Measurements from ENCODE around the gene MICAL2. TPM values are rescaled to one million over a fixed set of nuclear protein-coding genes. Genes with fewer than 3 reads are reported as not detected.

MICAL2 gene
- total RNA-seq, 2 donors from 2014 or later: 1.5 to 1.9 TPM

GRCh38 chr11:12066799-12067508, 43.4 kb upstream of the MICAL2 start:
- Histone ChIP-seq H3K9me3 (ENCODE audit: control insufficient read depth, low read length) (peaks cover 6% of the 10 kb centered on the region), H3K27me3 (ENCODE audit: control insufficient read depth, insufficient read depth, low read length, poor library complexity, severe bottlenecking) (no peaks in the 10 kb centered on the region), H3K4me1 (ENCODE audit: control insufficient read depth, insufficient read depth, low read length) (peaks cover 15% of the 10 kb centered on the region), H3K36me3 (ENCODE audit: control insufficient read depth, insufficient read depth, low read length) (no peaks in the 10 kb centered on the region), H3K9ac (ENCODE audit: extremely low read depth, low read length, poor library complexity, severe bottlenecking) (no peak overlapping the region), H3K4me3 (ENCODE audit: low read length) (no peak overlapping the region), H3K27ac (ENCODE audit: low read depth, low read length) (peak overlapping the region; percentile 9)
- peaks cover 16% of the 10 kb centered on the region for H3K4me1 Mint-ChIP-seq
- TF ChIP-seq, protein P1, sequence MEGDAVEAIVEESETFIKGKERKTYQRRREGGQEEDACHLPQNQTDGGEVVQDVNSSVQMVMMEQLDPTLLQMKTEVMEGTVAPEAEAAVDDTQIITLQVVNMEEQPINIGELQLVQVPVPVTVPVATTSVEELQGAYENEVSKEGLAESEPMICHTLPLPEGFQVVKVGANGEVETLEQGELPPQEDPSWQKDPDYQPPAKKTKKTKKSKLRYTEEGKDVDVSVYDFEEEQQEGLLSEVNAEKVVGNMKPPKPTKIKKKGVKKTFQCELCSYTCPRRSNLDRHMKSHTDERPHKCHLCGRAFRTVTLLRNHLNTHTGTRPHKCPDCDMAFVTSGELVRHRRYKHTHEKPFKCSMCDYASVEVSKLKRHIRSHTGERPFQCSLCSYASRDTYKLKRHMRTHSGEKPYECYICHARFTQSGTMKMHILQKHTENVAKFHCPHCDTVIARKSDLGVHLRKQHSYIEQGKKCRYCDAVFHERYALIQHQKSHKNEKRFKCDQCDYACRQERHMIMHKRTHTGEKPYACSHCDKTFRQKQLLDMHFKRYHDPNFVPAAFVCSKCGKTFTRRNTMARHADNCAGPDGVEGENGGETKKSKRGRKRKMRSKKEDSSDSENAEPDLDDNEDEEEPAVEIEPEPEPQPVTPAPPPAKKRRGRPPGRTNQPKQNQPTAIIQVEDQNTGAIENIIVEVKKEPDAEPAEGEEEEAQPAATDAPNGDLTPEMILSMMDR (conservative IDR thresholded peaks at IDR 0.05): no peak
- no peaks in the 10 kb centered on the region for H3K36me3 Mint-ChIP-seq (ENCODE audit: low read depth)
- H3K27ac Mint-ChIP-seq: peak overlapping the region; percentile 72
- H3K4me3 Mint-ChIP-seq: no peak overlapping the region
- DNase-seq: peak; percentile 89
- H3K27me3 Mint-ChIP-seq (ENCODE audit: insufficient read depth): no peaks in the 10 kb centered on the region
- peaks cover 2% of the 10 kb centered on the region for H3K9me3 Mint-ChIP-seq
- 28 to 40% methylated on average over 5 to 7 of the region's 8 CpGs for WGBS, 2 experiments (ENCODE audit: insufficient coverage in 1 of 2, insufficient read length in 1 of 2)

GRCh38 chr11:12067796-12068357, 42.5 kb upstream of the MICAL2 start:
- H3K9me3 ChIP-seq (ENCODE audit: control insufficient read depth, low read length): peaks cover 6% of the 10 kb centered on the region
- no peak overlapping the region for H3K27ac Mint-ChIP-seq

DNA sequence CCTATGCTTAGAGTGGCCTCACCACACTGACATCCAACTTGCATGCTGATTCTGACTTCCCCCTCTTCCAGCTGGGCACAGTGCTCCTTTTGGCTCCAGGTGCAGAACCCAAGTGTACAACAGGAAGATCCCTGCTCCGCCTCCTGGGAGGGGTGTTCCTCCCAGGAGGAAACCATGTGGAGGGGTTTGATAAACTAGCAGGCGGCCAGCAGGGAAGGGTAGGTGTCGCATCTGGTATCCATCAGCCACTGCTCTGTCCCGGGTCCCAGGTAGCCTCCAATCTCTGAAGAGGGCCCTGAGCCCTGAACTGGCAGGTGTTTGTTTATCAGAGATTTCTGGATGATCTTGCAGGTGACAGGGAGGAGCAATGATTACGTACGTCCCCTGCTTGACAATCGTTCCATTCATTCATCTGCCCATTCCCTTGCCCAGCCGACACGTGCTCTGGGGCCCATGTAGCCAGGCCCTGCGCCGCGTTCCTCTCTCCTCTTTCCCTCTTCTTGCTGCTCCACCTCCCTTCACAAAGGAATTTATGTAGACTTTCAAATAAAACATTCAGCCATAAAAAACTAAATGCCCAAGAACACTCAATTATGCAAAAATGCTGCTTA, 41.2 kb upstream of the MICAL2 start:
- no peak overlapping the region for H3K27ac Mint-ChIP-seq
- H3K4me3 ChIP-seq (ENCODE audit: low read length): no peak overlapping the region
- peaks cover 2% of the 10 kb centered on the region for H3K9me3 Mint-ChIP-seq
- H3K4me3 Mint-ChIP-seq: no peak overlapping the region
- H3K36me3 Mint-ChIP-seq (ENCODE audit: low read depth): no peaks in the 10 kb centered on the region
- H3K4me1 ChIP-seq (ENCODE audit: control insufficient read depth, insufficient read depth, low read length): peaks cover 15% of the 10 kb centered on the region
- 88 to 91% methylated on average over 7 to 12 of the region's 12 CpGs for WGBS, 2 experiments (ENCODE audit: insufficient coverage in 1 of 2, insufficient read length in 1 of 2)
- no peak overlapping the region for H3K27ac ChIP-seq (ENCODE audit: low read depth, low read length)
- peaks cover 9% of the 10 kb centered on the region for H3K27me3 Mint-ChIP-seq (ENCODE audit: insufficient read depth)
- H3K9ac ChIP-seq (ENCODE audit: extremely low read depth, low read length, poor library complexity, severe bottlenecking): no peak overlapping the region
- H3K4me1 Mint-ChIP-seq: peaks cover 16% of the 10 kb centered on the region
- TF ChIP-seq, protein P1 (conservative IDR thresholded peaks at IDR 0.05): no peak
- no peak for DNase-seq
- no peaks in the 10 kb centered on the region for H3K27me3 ChIP-seq (ENCODE audit: control insufficient read depth, insufficient read depth, low read length, poor library complexity, severe bottlenecking)
- no peaks in the 10 kb centered on the region for H3K36me3 ChIP-seq (ENCODE audit: control insufficient read depth, insufficient read depth, low read length)
- H3K9me3 ChIP-seq (ENCODE audit: control insufficient read depth, low read length): peaks cover 6% of the 10 kb centered on the region

More at GRCh38 chr11:12067796-12068357, 42.5 kb upstream of the MICAL2 start:
- Mint-ChIP-seq H3K9me3 (peaks cover 2% of the 10 kb centered on the region), H3K27me3 (ENCODE audit: insufficient read depth) (peaks cover under 1% of the 10 kb centered on the region), H3K4me1 (peaks cover 16% of the 10 kb centered on the region), H3K4me3 (no peak overlapping the region), H3K36me3 (ENCODE audit: low read depth) (no peaks in the 10 kb centered on the region)
- Histone ChIP-seq H3K4me3 (ENCODE audit: low read length) (no peak overlapping the region), H3K27ac (ENCODE audit: low read depth, low read length) (peak overlapping the region; percentile 25), H3K9ac (ENCODE audit: extremely low read depth, low read length, poor library complexity, severe bottlenecking) (no peak overlapping the region), H3K4me1 (ENCODE audit: control insufficient read depth, insufficient read depth, low read length) (peaks cover 15% of the 10 kb centered on the region), H3K27me3 (ENCODE audit: control insufficient read depth, insufficient read depth, low read length, poor library complexity, severe bottlenecking) (no peaks in the 10 kb centered on the region), H3K36me3 (ENCODE audit: control insufficient read depth, insufficient read depth, low read length) (no peaks in the 10 kb centered on the region)
- 60 to 72% methylated on average over 1 to 5 of the region's 5 CpGs for WGBS, 2 experiments (ENCODE audit: insufficient coverage in 1 of 2, insufficient read length in 1 of 2)
- DNase-seq: no peak
- TF ChIP-seq, protein P1 (conservative IDR thresholded peaks at IDR 0.05): no peak
